HL-60/S4 treated with retinoic acid at 250 ng/mL for 4 days and 3 days (cell line): Measurements from ENCODE around the gene PGS1.

ENCODE experiments used
- in situ Hi-C: fragments of 300-500 bp; cut with MboI; formaldehyde crosslinking; loops from 2 replicates; pipeline ENCODE4 v1.7.0; 2022; ENCODE audit warnings: low sequenced_read_pairs

The PGS1 gene

GRCh38 chr17:78345791-78346494 lies 32.5 kb upstream of the PGS1 start:
- in situ Hi-C loops, result no loop called here

- in situ Hi-C loops, result no loop called here
Measured at GRCh38 chr17:78346605-78347250, 31.7 kb upstream of the PGS1 start.

- in situ Hi-C loops, result no loop called here
Measured at GRCh38 chr17:78347453-78347852, 31.0 kb upstream of the PGS1 start.

GRCh38 chr17:78348055-78348770 lies 30.2 kb upstream of the PGS1 start:
- in situ Hi-C loops, result no loop called here

GRCh38 chr17:78349891-78350642 lies 28.4 kb upstream of the PGS1 start:
- in situ Hi-C loops, result no loop called here

GRCh38 chr17:78351449-78352006 lies 26.9 kb upstream of the PGS1 start:
- in situ Hi-C loops, result no loop called here

GRCh38 chr17:78353834-78354233 lies 24.6 kb upstream of the PGS1 start:
- in situ Hi-C loops, result no loop called here

- in situ Hi-C loops, result no loop called here
Measured at GRCh38 chr17:78355045-78355641, 23.3 kb upstream of the PGS1 start.

GRCh38 chr17:78355701-78356100 lies 22.7 kb upstream of the PGS1 start:
- in situ Hi-C loops, result no loop called here

GRCh38 chr17:78356101-78356713 lies 22.2 kb upstream of the PGS1 start:
- in situ Hi-C loops, result no loop called here

GRCh38 chr17:78357177-78357586 lies 21.3 kb upstream of the PGS1 start:
- in situ Hi-C loops, result no loop called here

- in situ Hi-C loops, result no loop called here
Measured at GRCh38 chr17:78357672-78358537, 20.5 kb upstream of the PGS1 start.

GRCh38 chr17:78358538-78359320 lies 19.7 kb upstream of the PGS1 start:
- in situ Hi-C loops, result no loop called here

- in situ Hi-C loops, result no loop called here
Measured at GRCh38 chr17:78359321-78359996, 19.0 kb upstream of the PGS1 start.

GRCh38 chr17:78359997-78360370 lies 18.5 kb upstream of the PGS1 start, which contains the start of gene SOCS3:
Gene SOCS3, minus strand, starts transcription at chr17:78360077. Its CDS starts 982 bp downstream, at chr17:78359095.
- in situ Hi-C loops, result no loop called here

GRCh38 chr17:78360371-78361224 lies 17.9 kb upstream of the PGS1 start:
- in situ Hi-C loops, result no loop called here

GRCh38 chr17:78361225-78361701 lies 17.2 kb upstream of the PGS1 start:
- in situ Hi-C loops, result no loop called here
